Measurements from ENCODE around the gene HIGD2A. TPM values are rescaled to one million over a fixed set of nuclear protein-coding genes. Genes with fewer than 3 reads are reported as not detected.

Gene HIGD2A
- total and polyA plus RNA-seq, 2 of the 13 experiments (the other 11 are each of a cell fraction or from before 2014, with no cell fraction given) = 89.2 to 146 TPM

GRCh38 chr5:176389135-176390123 is 878 bp downstream of the HIGD2A start (continued):
- no peak for TF ChIP-seq U2AF1 (optimal IDR thresholded peaks at IDR 0.05; ENCODE audit: low read depth, low read length)
- TF ChIP-seq, protein P1, sequence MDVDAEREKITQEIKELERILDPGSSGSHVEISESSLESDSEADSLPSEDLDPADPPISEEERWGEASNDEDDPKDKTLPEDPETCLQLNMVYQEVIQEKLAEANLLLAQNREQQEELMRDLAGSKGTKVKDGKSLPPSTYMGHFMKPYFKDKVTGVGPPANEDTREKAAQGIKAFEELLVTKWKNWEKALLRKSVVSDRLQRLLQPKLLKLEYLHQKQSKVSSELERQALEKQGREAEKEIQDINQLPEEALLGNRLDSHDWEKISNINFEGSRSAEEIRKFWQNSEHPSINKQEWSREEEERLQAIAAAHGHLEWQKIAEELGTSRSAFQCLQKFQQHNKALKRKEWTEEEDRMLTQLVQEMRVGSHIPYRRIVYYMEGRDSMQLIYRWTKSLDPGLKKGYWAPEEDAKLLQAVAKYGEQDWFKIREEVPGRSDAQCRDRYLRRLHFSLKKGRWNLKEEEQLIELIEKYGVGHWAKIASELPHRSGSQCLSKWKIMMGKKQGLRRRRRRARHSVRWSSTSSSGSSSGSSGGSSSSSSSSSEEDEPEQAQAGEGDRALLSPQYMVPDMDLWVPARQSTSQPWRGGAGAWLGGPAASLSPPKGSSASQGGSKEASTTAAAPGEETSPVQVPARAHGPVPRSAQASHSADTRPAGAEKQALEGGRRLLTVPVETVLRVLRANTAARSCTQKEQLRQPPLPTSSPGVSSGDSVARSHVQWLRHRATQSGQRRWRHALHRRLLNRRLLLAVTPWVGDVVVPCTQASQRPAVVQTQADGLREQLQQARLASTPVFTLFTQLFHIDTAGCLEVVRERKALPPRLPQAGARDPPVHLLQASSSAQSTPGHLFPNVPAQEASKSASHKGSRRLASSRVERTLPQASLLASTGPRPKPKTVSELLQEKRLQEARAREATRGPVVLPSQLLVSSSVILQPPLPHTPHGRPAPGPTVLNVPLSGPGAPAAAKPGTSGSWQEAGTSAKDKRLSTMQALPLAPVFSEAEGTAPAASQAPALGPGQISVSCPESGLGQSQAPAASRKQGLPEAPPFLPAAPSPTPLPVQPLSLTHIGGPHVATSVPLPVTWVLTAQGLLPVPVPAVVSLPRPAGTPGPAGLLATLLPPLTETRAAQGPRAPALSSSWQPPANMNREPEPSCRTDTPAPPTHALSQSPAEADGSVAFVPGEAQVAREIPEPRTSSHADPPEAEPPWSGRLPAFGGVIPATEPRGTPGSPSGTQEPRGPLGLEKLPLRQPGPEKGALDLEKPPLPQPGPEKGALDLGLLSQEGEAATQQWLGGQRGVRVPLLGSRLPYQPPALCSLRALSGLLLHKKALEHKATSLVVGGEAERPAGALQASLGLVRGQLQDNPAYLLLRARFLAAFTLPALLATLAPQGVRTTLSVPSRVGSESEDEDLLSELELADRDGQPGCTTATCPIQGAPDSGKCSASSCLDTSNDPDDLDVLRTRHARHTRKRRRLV (CRISPR knock-in tag; IDR thresholded peaks at IDR 0.05) = 0 out of 2 replicates have a peak, but pooled peaks have one; percentile 15
- TF ChIP-seq FOXO1 (CRISPR knock-in tag; IDR thresholded peaks at IDR 0.05) = no peak; the same call in 1 of the 2 replicates
- TF ChIP-seq ZNF260 (CRISPR knock-in tag; IDR thresholded peaks at IDR 0.05; ENCODE audit: borderline replicate concordance, low read depth) = no peak
- 0 out of 2 replicates have a peak, but pooled peaks have one; percentile 14 for TF ChIP-seq ZNF558 (CRISPR knock-in tag; IDR thresholded peaks at IDR 0.05; ENCODE audit: borderline replicate concordance)
- no peak for TF ChIP-seq JUNB (CRISPR knock-in tag; IDR thresholded peaks at IDR 0.05; ENCODE audit: borderline replicate concordance)
- TF ChIP-seq ZNF124 (CRISPR knock-in tag; IDR thresholded peaks at IDR 0.05) = no peak
- no peak; the same call in 1 of the 2 replicates for TF ChIP-seq FOXC1 (CRISPR knock-in tag; IDR thresholded peaks at IDR 0.05; ENCODE audit: borderline replicate concordance)
- TF ChIP-seq YY1 (IDR thresholded peaks at IDR 0.05; ENCODE audit: insufficient read depth, insufficient replicate concordance, low read depth, low read length) = peak; percentile 90
- TF ChIP-seq HDAC1 (CRISPR knock-in tag; IDR thresholded peaks at IDR 0.05) = peak; percentile 22
- TF ChIP-seq ZNF30 (CRISPR knock-in tag; IDR thresholded peaks at IDR 0.05) = no peak
- no peak for TF ChIP-seq HCFC1 (IDR thresholded peaks at IDR 0.05; ENCODE audit: low read depth, low read length)
- TF ChIP-seq ZNF670 (CRISPR knock-in tag; IDR thresholded peaks at IDR 0.05; ENCODE audit: borderline replicate concordance) = no peak; the same call in 1 of the 2 replicates
- no peak for TF ChIP-seq HMG20A (CRISPR knock-in tag; IDR thresholded peaks at IDR 0.05; ENCODE audit: borderline replicate concordance)
- no peak for TF ChIP-seq CC2D1A (CRISPR knock-in tag; IDR thresholded peaks at IDR 0.05)
- TF ChIP-seq, protein P2, sequence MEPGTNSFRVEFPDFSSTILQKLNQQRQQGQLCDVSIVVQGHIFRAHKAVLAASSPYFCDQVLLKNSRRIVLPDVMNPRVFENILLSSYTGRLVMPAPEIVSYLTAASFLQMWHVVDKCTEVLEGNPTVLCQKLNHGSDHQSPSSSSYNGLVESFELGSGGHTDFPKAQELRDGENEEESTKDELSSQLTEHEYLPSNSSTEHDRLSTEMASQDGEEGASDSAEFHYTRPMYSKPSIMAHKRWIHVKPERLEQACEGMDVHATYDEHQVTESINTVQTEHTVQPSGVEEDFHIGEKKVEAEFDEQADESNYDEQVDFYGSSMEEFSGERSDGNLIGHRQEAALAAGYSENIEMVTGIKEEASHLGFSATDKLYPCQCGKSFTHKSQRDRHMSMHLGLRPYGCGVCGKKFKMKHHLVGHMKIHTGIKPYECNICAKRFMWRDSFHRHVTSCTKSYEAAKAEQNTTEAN (CRISPR knock-in tag; conservative IDR thresholded peaks at IDR 0.05) = no peak
- no peak for TF ChIP-seq RBAK (CRISPR knock-in tag; IDR thresholded peaks at IDR 0.05)
- no peak for TF ChIP-seq NFIC (IDR thresholded peaks at IDR 0.05; ENCODE audit: low read length)
- TF ChIP-seq ZSCAN9 (CRISPR knock-in tag; IDR thresholded peaks at IDR 0.05; ENCODE audit: borderline replicate concordance) = peak; percentile 12; the same call in 1 of the 2 replicates
- TF ChIP-seq SIX1 (CRISPR knock-in tag; IDR thresholded peaks at IDR 0.05; ENCODE audit: borderline replicate concordance) = 0 out of 2 replicates have a peak, but pooled peaks have one; percentile 8
- TF ChIP-seq DPF2 (CRISPR knock-in tag; IDR thresholded peaks at IDR 0.05; ENCODE audit: borderline replicate concordance, low read depth) = no peak
- 0 out of 2 replicates have a peak, but pooled peaks have one; percentile 44 for TF ChIP-seq ZNF451 (CRISPR knock-in tag; IDR thresholded peaks at IDR 0.05)
- no peak for TF ChIP-seq NFIB (CRISPR knock-in tag; IDR thresholded peaks at IDR 0.05; ENCODE audit: borderline replicate concordance)

Data from HepG2 (cell line).